GM21526 (cell line): ENCODE results near the gene JMJD1C.
"Not testable (repeated sequence)": the region's sequence is repeated elsewhere in the genome, so short reads cannot be mapped to it uniquely, and the experiment has no call there.

Experiments used
- ATAC-seq: cut with Tn5 transposase; IDR thresholded peaks from one replicate; pipeline ENCODE4 v1.9.1; 2021; ENCODE audit warnings: moderate library complexity; ENCODE audit not compliant: unreplicated experiment, low FRiP score

Gene JMJD1C

GRCh38 chr10:63313066-63313717 is 152.6 kb downstream of the JMJD1C start:
- ATAC-seq, result no peak

DNA sequence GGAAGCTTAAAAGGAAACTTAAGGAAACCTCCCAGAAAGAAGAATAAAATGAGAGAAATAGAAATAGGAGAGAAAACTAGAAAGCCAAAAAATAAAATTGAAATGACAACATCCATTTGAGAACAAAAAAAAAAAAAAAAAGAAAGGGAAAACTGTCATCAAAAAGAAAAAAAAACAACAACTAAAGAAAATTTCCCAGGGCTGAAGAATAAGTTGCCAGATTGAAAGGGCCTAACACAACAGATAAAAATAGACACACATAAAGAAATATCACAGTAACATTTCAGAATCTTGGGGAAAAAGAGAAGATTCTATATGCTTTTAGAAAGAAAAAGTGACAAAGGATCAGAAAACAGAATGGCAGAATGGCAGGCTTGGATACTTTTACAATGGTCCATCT is 157.1 kb downstream of the JMJD1C start:
- no peak for ATAC-seq

DNA sequence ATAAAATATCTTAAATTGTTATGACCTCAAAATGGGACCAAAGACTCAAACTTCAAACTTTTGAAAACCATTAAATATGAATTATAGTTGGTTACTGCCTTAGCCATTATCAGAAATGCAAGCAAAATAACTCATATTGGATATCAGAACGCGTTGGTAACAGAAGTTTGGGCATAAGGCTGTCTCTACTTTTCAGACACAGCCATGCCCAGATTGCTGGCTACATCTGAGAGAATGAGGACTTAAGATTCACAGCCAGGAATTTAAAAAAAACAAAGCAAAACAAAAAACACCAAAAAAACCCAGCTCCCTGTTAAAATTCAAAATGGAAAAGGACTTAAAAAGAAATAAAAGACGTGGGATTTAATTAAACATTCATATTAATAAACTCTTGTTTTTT is 161.6 kb downstream of the JMJD1C start:
- no peak for ATAC-seq

DNA sequence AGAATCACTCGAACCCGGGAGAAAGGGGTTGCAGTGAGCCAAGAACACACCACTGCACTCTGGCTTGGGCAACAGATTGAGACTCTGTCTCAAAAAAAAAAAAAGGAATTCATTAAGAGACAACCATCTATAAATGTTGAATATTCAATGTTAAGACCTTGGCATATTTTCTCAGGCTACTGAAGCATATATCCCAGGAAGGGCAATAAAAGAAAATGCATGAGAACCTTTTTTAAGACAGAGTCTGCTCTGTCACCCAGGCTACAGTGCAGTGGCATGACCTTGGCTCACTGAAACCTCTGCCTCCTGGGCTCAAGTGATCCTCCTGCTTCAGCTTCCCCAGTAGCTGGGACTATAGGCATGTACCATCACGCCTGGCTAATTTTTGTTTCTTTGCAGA is 165.0 kb downstream of the JMJD1C start:
- no peak for ATAC-seq

GRCh38 chr10:63297941-63298340 is 167.8 kb downstream of the JMJD1C start:
- ATAC-seq, result no peak

DNA sequence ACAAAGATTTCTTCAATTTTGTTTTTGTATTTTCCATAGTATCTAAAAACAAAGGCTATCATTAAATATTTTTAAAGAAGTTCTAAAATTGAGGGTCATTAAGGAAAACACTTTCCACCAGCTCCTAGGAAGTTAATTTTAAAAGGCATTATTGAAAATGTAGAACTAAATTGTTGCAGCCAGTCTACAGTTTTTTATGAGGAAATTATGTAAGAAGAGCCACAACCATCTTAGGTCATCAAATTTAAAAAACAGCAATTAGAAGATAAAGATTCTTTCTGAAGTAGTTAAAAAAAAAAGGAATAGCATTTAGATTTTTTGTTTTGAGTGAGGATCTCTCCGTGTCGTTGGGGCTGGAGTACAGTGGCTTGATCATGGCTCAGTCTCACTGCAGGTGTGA is 171.0 kb downstream of the JMJD1C start:
- no peak for ATAC-seq

DNA sequence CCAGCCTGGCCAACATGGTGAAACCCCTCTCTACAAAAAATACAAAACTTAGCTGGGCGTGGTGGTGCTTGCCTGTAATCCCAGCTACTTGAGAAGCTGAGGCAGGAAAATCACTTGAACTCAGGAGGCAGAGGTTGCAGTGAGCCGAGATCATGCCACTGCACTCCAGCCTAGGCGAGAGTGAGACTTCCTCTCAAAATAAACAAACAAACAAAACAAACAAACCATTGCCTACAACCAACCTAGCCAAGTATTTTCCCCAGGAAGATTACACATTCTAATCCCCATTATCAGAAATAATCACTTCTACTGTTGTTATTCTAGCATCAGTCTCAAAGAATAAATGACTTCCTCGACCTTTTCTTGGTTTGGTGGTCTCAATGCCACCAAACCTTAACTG is 172.9 kb downstream of the JMJD1C start:
- ATAC-seq, result not testable (repeated sequence)

- no peak for ATAC-seq
Observed at GRCh38 chr10:63288170-63288569, 177.6 kb downstream of the JMJD1C start.

DNA sequence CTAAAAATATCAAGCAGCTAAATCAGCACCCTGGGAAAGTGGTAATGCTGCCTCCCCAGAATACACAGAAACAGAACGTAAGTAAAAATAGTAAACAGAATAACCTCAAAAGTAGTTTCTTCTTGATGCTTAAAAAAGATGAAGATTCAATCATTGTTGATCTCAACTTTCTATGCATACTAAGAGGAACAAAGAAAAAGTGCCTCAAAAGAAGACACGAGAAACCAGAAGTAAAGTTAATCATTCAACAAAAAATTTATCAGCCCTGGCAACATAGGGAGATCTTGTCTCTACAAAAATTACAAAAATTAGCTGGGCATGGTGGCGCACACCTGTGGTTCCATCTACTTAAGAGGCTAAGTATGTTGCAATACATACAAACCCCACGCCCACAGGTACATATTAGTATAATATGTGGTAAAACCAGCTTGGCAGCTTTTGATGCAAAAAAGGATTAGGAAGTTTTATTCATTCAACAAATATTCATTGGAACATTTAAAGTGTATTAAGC is 179.0 kb downstream of the JMJD1C start:
- ATAC-seq, result no peak

GRCh38 chr10:63286340-63286739 is 179.4 kb downstream of the JMJD1C start:
- ATAC-seq, result no peak

- ATAC-seq, result not testable (repeated sequence)
Observed at GRCh38 chr10:63283901-63284300, 181.9 kb downstream of the JMJD1C start.

- no peak for ATAC-seq
Observed at GRCh38 chr10:63283093-63283492, 182.7 kb downstream of the JMJD1C start.

DNA sequence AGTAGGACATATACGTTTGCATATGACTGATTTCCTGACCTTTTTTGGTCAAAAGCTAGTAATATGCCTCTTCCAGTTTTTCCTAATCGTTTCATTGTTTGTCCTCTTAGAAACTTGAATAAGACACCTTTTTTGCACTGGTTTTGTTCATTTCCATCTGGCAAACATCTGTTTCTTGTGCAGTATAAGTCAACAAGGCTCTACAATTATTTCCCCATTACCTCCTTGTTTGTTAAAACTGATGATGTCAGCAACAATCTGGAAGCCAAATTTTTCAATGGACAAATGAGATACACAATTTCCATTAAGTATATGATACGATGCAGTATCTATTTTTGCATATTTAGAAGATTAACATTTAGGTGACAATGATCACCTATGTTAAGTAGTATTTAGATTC is 183.8 kb downstream of the JMJD1C start:
- ATAC-seq, result no peak

DNA sequence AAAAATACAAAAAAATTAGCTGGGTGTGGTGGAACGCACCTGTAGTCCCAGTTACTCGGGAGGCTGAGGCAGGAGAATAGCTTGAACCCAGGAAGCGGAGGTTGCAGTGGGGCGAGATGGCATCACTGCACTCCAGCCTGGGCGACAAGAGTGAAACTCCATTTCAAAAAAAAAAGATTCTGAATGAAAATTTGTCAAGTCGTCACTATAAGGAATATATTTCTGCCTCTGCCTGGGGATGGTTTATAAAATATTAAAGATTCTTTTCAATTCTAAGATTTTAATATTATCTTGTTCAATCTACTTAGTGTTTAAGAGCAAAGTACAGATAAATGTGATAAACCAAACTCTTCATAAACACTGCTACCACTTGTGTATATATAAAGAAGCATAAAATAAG is 185.4 kb downstream of the JMJD1C start:
- ATAC-seq, result no peak

DNA sequence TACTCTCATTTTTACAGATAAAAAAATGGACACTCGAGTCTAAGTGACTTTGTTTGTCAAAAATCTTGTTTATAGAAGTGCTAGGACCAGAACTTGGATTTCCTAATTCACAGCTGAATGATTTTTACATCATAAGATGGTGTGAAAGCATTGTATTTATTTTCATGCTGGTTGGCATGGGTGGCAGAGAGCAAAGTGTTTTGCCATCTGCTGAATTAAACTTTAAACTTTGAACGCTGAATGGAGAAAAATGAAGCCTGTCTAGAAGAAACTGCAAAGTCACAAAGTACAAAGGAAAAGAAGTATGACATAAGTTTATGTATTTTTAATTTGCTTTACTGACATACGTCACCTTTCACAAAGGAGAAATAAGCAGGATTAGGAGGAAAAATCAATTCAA is 190.7 kb downstream of the JMJD1C start:
- ATAC-seq, result no peak

DNA sequence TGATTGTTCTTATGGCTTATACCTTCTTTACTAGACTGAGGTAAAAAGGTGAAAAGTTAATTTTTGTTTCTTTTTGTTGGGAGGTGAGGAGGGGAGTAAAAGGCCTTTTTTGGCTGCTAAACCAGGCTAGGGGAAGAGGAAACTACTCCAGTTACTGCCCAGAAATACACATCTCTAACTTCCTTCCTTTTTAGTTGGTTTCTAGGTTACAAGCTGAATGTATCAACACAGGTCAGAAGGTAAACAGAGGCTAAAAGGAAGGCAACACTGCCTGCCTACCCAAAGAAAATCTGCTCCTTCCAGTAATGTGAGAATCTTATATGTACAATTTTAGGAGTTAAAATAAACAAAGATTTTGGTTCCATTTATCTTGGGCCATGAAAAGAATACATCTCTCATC is 192.2 kb downstream of the JMJD1C start:
- no peak for ATAC-seq

DNA sequence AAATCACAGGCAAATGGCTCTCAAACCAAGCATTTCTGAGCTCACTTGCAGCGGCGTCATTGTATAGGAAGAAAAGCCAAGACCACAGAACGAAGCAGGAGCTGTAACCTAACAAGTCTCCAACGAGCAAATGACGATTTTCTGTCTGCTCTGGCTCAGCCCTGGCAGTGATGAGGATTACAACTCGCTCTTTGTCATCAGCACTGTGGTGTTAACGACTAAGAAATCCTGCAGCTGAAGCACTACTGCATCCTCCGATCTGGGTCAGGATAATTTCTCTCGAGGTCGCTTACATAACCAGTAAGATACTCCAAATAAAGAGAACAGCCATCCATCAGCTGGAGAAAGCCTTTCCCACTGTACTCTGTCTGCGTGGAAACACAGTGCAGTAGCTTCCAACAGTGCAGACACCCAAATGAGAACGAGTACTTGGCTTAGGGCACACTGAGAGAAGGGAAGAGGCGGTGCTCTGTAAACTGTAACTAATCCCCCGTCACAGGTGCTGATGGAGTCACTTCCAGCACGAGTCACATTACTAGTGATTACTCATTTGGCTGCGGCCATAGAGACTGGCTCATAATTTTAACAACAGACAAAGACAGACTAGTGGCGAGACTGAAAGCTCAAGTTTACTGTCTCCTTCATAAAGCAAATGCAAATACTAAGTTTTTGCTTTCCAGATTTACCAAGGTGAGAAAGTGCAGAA is 196.8 kb downstream of the JMJD1C start:
- peak; percentile 86 for ATAC-seq

DNA sequence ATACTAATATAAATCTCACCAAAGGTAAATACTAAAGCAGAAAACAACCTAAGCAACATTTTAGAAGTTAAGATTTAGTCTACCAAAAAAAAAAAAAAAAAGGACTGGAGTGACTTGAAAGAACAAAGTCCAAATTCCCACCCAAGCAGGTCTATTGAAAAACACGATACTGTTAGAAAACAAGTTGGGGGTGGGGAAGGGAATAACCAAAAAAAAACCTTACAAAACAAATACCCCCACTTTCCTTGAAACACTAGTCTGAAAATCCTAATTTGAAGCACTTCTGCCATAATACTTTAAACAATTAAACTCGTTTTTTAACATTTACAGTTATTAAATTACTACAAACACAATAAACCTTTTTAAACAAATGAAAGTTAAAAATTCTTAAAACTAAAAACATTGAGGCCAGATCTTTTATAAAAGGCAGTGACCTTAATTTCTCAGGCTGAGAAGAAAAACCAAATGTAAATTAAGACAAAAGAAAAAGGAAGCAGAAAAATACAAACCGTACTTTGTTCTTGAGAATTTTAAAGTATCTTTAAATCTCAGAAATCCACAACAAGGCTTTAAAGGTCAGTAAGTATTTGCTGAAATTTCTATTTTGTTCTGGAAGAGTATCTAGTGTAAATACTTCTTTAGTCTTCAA is 197.5 kb downstream of the JMJD1C start:
- no peak for ATAC-seq

- no peak for ATAC-seq
Observed at GRCh38 chr10:63267414-63268148, 198.2 kb downstream of the JMJD1C start.

- no peak for ATAC-seq
Observed at GRCh38 chr10:63266391-63267316, 199.1 kb downstream of the JMJD1C start.
